ENCODE data around the gene WDR26. TPM values are rescaled to one million over a fixed set of nuclear protein-coding genes. Genes with fewer than 3 reads are reported as not detected.
"Not testable (repeated sequence)": the region's sequence is repeated elsewhere in the genome, so short reads cannot be mapped to it uniquely, and the experiment has no call there.

WDR26 gene
- total RNA-seq, 1 donor from 2014 or later, result 79.5 TPM

- Mint-ChIP-seq H3K9me3 (ENCODE audit: low read depth) (no peaks in the 10 kb centered on the region), H3K4me1 (ENCODE audit: low read depth) (peaks cover 72% of the 10 kb centered on the region), H3K27me3 (ENCODE audit: low read depth) (no peaks in the 10 kb centered on the region), H3K4me3 (ENCODE audit: unreplicated experiment) (peak overlapping the region; percentile 94), H3K36me3 (ENCODE audit: low read depth) (peaks cover 5% of the 10 kb centered on the region), H3K27ac (ENCODE audit: unreplicated experiment) (peak overlapping the region; percentile 97)
- TF ChIP-seq, protein P1, sequence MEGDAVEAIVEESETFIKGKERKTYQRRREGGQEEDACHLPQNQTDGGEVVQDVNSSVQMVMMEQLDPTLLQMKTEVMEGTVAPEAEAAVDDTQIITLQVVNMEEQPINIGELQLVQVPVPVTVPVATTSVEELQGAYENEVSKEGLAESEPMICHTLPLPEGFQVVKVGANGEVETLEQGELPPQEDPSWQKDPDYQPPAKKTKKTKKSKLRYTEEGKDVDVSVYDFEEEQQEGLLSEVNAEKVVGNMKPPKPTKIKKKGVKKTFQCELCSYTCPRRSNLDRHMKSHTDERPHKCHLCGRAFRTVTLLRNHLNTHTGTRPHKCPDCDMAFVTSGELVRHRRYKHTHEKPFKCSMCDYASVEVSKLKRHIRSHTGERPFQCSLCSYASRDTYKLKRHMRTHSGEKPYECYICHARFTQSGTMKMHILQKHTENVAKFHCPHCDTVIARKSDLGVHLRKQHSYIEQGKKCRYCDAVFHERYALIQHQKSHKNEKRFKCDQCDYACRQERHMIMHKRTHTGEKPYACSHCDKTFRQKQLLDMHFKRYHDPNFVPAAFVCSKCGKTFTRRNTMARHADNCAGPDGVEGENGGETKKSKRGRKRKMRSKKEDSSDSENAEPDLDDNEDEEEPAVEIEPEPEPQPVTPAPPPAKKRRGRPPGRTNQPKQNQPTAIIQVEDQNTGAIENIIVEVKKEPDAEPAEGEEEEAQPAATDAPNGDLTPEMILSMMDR (IDR thresholded peaks at IDR 0.05), result no peak
- no peak for DNase-seq (ENCODE audit: low spot score)
Measured at GRCh38 chr1:224431726-224432125, 2.9 kb downstream of the WDR26 start.

GRCh38 chr1:224430511-224431113, 4.0 kb downstream of the WDR26 start:
- peaks cover 5% of the 10 kb centered on the region for H3K36me3 Mint-ChIP-seq (ENCODE audit: low read depth)
- TF ChIP-seq, protein P1 (IDR thresholded peaks at IDR 0.05), result no peak
- H3K9me3 Mint-ChIP-seq (ENCODE audit: low read depth), result no peaks in the 10 kb centered on the region
- no peak for DNase-seq (ENCODE audit: low spot score)
- H3K4me3 Mint-ChIP-seq (ENCODE audit: unreplicated experiment), result peak overlapping the region; percentile 53
- peak overlapping the region; percentile 96 for H3K27ac Mint-ChIP-seq (ENCODE audit: unreplicated experiment)
- no peaks in the 10 kb centered on the region for H3K27me3 Mint-ChIP-seq (ENCODE audit: low read depth)
- peaks cover 74% of the 10 kb centered on the region for H3K4me1 Mint-ChIP-seq (ENCODE audit: low read depth)

GRCh38 chr1:224429616-224430326, 4.8 kb downstream of the WDR26 start:
- no peak overlapping the region for H3K4me3 Mint-ChIP-seq (ENCODE audit: unreplicated experiment)
- H3K9me3 Mint-ChIP-seq (ENCODE audit: low read depth), result no peaks in the 10 kb centered on the region
- peak overlapping the region; percentile 49 for H3K27ac Mint-ChIP-seq (ENCODE audit: unreplicated experiment)
- TF ChIP-seq, protein P1 (IDR thresholded peaks at IDR 0.05), result no peak
- no peak for DNase-seq (ENCODE audit: low spot score)
- H3K36me3 Mint-ChIP-seq (ENCODE audit: low read depth), result peaks cover 7% of the 10 kb centered on the region
- no peaks in the 10 kb centered on the region for H3K27me3 Mint-ChIP-seq (ENCODE audit: low read depth)
- H3K4me1 Mint-ChIP-seq (ENCODE audit: low read depth), result peaks cover 75% of the 10 kb centered on the region

DNA sequence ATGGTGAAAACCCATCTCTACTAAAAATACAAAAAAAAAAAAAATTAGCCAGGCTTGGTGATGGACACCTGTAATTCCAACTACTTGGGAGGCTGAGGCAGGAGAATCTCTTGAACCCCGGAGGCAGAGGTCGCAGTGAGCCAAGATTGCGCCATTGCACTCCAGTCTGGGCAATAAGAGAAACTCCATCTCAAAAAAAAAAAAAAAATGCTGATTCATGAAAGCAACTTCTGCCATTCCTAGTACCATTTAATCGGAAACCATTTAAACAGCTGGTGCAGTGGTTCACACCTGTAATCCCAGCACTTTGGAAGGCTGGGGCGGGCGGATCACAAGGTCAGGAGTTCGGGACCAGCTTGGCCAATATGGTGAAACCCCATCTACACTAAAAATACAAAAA, 5.9 kb downstream of the WDR26 start:
- not testable (repeated sequence) for DNase-seq (ENCODE audit: low spot score); H3K9me3 Mint-ChIP-seq (ENCODE audit: low read depth); H3K27me3 Mint-ChIP-seq (ENCODE audit: low read depth)
- Mint-ChIP-seq H3K4me3 (ENCODE audit: unreplicated experiment) (peak overlapping the region; percentile 25), H3K4me1 (ENCODE audit: low read depth) (peaks cover 82% of the 10 kb centered on the region), H3K36me3 (ENCODE audit: low read depth) (peaks cover 15% of the 10 kb centered on the region), H3K27ac (ENCODE audit: unreplicated experiment) (peak overlapping the region; percentile 41)

DNA sequence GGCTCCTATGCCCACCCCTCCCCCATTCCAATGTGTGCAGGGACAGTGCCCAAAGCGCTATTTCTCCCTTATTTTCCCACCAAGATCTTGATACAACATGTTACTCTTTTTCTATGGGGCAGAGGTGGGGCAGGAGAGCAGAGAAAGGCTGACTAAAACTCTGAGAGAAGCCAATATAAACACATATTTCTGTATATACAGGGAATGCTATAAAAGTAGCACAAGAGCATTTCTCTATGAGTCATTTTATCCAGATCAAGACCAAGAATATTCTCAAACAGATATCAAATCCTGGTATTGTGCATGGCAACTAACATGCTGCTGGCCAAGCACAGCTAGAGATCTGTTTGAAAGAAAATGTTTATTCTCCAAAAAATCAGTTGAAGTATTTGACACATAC, 7.3 kb downstream of the WDR26 start:
- peaks cover 24% of the 10 kb centered on the region for H3K36me3 Mint-ChIP-seq (ENCODE audit: low read depth)
- H3K4me3 Mint-ChIP-seq (ENCODE audit: unreplicated experiment), result peak overlapping the region; percentile 29
- TF ChIP-seq, protein P1 (IDR thresholded peaks at IDR 0.05), result no peak
- DNase-seq (ENCODE audit: low spot score), result no peak
- H3K4me1 Mint-ChIP-seq (ENCODE audit: low read depth), result peaks cover 72% of the 10 kb centered on the region
- peak overlapping the region; percentile 56 for H3K27ac Mint-ChIP-seq (ENCODE audit: unreplicated experiment)
- no peaks in the 10 kb centered on the region for H3K27me3 Mint-ChIP-seq (ENCODE audit: low read depth)
- no peaks in the 10 kb centered on the region for H3K9me3 Mint-ChIP-seq (ENCODE audit: low read depth)

GRCh38 chr1:224426869-224427268, 7.7 kb downstream of the WDR26 start:
- Mint-ChIP-seq H3K36me3 (ENCODE audit: low read depth) (peaks cover 28% of the 10 kb centered on the region), H3K4me1 (ENCODE audit: low read depth) (peaks cover 67% of the 10 kb centered on the region), H3K27ac (ENCODE audit: unreplicated experiment) (peak overlapping the region; percentile 56)
- H3K4me3 Mint-ChIP-seq (ENCODE audit: unreplicated experiment); H3K27me3 Mint-ChIP-seq (ENCODE audit: low read depth); H3K9me3 Mint-ChIP-seq (ENCODE audit: low read depth); DNase-seq (ENCODE audit: low spot score): not testable (repeated sequence)

All from chondrocyte (in vitro differentiated cells).